NB4 (cell line): ENCODE measurements around the gene HOXB7.

Experiments
- DNase-seq: peaks from one replicate; pipeline ENCODE4 v3.0.0; 2010; ENCODE audit warnings: low read depth
- H3K4me3 ChIP-seq: one replicate; pipeline ENCODE4 v1.5.1; 2011; ENCODE audit warnings: mild to moderate bottlenecking, low read depth, low read length, moderate library complexity
- MYC ChIP-seq: IDR thresholded peaks from 2 replicates; pipeline ENCODE4 v1.6.1; 2011; ENCODE audit warnings: low read depth, low read length
- POLR2A ChIP-seq: IDR thresholded peaks from 2 replicates; pipeline ENCODE4 v1.6.1; 2011; ENCODE audit warnings: mild to moderate bottlenecking; ENCODE audit not compliant: insufficient read length; ENCODE audit errors: extremely low read depth
- TF ChIP-seq, protein P1 (sequence below): IDR thresholded peaks from one replicate; pipeline ENCODE4 v1.5.1; 2012; ENCODE audit warnings: low read depth, low read length
- TF ChIP-seq, protein P2 (sequence below): IDR thresholded peaks from 2 replicates; pipeline ENCODE4 v1.6.1; 2011; ENCODE audit warnings: low read depth, low read length

The HOXB7 gene

DNA sequence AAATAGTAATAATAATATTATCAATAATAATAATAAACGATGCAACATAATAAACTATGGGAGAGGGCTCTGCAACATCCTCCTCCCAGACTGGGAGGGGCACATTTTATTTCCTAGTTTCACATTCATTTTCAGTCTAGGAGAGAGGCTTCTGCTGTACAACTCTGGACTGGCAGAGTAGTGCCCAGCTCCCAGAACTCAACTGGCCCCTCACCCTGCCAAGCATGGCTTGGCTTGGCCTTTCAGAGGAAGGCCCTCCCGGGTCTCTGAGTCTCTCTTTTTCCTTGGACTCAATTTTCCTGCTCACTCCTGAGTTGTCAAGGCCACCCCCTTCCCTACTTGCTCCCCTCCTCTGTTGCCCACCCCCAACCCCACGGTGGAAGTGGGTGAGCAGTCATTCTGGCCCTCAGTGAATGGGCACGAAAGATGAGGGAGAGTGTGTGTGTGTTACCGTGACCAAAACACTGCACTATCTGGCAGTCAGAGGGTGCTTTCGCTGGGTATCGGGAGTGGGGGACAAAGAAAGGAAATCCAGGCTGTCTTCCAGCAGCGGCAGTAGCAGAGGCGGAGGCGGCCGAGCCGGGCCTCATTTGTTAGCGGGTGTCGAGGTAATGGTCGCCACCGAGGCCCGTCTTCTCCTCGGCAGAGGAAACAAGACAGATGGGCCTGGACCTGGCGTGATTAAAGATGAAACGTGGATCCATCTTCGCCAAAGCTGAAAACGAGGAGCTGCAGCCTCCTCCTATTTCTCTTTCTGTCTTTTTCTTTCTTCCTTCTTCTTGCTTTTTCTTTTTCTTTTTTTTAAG lies 34.9 kb downstream of the HOXB7 start:
- no peak for DNase-seq
- H3K4me3 ChIP-seq = no peak overlapping the region
- TF ChIP-seq, protein P1, sequence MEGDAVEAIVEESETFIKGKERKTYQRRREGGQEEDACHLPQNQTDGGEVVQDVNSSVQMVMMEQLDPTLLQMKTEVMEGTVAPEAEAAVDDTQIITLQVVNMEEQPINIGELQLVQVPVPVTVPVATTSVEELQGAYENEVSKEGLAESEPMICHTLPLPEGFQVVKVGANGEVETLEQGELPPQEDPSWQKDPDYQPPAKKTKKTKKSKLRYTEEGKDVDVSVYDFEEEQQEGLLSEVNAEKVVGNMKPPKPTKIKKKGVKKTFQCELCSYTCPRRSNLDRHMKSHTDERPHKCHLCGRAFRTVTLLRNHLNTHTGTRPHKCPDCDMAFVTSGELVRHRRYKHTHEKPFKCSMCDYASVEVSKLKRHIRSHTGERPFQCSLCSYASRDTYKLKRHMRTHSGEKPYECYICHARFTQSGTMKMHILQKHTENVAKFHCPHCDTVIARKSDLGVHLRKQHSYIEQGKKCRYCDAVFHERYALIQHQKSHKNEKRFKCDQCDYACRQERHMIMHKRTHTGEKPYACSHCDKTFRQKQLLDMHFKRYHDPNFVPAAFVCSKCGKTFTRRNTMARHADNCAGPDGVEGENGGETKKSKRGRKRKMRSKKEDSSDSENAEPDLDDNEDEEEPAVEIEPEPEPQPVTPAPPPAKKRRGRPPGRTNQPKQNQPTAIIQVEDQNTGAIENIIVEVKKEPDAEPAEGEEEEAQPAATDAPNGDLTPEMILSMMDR = no peak
- TF ChIP-seq MYC (no peak), POLR2A (no peak)
- TF ChIP-seq, protein P2, sequence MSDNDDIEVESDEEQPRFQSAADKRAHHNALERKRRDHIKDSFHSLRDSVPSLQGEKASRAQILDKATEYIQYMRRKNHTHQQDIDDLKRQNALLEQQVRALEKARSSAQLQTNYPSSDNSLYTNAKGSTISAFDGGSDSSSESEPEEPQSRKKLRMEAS = no peak

DNA sequence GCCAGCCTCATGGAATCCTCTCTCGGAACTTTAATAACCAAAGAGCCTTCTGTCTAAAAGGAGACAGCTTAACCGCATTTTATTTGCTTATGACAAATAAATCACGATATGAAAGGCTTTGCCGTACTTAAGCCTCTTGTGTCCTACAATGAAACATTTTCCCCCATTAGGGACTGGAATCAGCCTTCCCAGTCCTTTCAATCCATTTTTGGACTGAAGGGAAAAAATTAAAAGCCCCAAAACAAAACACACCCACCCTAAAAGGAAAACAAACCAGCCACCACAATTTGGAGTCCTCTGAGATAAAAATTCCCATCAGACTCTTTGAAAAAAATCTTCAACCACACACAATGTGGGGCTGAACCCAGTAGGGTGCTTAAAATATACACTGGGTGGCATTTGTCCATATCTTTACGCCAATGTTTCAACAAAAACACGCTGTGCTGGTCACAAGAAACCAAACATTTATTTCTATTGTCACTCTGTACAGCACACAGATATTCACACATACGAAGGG lies 35.7 kb downstream of the HOXB7 start:
- DNase-seq = no peak
- TF ChIP-seq, protein P1 = no peak
- TF ChIP-seq MYC (no peak), POLR2A (no peak)
- H3K4me3 ChIP-seq = no peak overlapping the region

DNA sequence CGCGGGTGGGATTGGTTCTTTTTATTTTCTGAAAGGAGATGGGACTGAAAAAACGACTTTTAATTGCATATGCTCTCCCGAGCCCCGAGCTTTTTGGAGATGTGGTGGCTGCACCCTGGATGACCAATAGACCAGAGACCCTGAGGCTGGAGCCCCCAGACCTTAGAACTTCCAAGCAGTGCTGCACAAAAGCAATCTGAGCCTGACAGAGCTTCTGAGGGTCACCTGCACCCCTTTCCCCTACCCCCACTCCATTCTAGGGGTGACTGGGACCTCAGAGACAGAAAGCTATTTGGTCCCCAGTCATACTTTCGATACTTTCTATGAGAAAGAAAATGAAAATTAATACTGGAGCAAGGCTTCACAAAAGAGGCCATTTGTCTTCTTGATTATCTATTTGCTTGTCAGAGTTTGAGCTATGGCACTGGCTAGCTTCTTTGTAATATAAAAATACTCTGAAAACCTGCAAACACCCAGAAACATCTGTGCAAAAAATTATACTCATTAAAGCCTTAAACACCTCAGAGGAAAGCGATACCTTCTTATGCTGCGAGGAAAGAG lies 36.2 kb downstream of the HOXB7 start:
- no peak for TF ChIP-seq POLR2A
- no peak for TF ChIP-seq MYC
- TF ChIP-seq, protein P2 = no peak
- TF ChIP-seq, protein P1 = no peak
- DNase-seq = no peak
- H3K4me3 ChIP-seq = no peak overlapping the region

DNA sequence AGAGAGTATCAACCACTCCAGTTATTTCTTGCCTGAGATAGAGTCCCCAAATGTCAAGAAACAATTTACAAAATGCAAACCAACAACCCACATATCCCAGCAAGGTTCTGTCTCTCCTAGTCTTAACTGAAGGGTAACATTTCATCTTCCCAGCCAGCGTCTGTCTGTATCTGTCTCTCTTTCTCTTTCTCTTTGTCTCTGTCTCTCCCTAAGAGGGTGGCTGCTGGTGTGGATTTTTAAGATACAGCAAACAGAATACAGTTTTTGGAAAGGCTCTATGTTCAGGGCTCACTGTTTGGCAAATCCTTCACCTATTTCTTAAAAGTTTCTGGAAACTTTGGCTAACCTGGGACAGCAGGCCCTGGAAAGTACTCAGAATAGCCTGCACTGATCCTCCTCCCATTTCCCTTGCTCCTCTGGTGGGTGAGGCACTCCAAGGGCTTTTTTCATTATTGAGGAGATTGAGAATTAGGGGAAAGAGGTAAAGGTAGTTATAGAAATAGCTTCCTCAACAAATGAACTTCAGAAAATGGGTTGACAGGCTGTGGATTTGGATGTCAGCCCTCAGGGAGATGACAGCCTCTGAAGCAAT lies 38.9 kb downstream of the HOXB7 start:
- H3K4me3 ChIP-seq = no peak overlapping the region
- no peak for TF ChIP-seq MYC
- TF ChIP-seq, protein P1 = no peak
- TF ChIP-seq, protein P2 = no peak
- no peak for TF ChIP-seq POLR2A
- no peak for DNase-seq

DNA sequence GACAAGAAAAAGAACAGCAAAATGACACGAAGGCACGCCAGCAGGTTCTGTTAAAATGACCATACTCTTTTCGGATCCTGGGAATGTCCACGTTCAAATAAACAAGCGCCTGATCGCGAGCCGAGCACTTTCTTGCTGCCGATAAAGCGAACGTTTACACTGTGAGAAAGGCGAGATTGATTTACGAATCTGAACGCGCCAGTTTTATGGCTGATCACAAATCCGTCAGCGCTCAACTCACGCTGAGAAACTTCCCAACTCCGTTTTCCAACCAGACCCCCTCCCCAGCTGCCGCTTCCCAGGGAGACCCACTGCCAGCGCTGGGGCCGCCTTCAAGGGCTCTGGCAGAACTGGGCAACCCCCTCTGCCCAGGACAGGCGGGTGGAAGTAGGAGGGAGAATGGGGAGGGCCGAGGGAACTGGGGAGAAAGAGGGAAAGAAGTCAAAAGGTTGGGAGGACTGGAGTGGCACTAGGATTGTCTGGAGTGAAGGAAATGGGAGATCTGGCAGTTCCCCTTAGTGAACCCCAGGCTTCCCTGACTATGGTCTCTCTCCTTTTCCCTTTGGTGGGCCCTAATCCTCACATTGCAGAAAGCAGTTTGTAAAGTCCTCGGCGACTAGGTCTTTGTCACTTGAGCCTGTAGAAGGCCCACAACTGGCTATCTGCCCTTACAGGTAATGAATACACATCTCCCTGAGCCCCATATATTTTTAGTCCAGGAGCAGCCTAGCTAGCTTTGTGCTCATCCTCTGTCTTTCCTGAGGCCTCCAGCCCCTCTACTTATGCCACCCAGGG lies 39.6 kb downstream of the HOXB7 start:
- H3K4me3 ChIP-seq = no peak overlapping the region
- no peak for DNase-seq
- TF ChIP-seq, protein P2 = no peak
- TF ChIP-seq, protein P1 = no peak
- TF ChIP-seq POLR2A = no peak
- TF ChIP-seq MYC = no peak
